ENCODE measurements around the gene SERPINF2. TPM values are rescaled to one million over a fixed set of nuclear protein-coding genes. Genes with fewer than 3 reads are reported as not detected.
"Not testable (repeated sequence)": the region's sequence is repeated elsewhere in the genome, so short reads cannot be mapped to it uniquely, and the experiment has no call there.

The SERPINF2 gene
- total RNA-seq, 1 experiment from 2014 or later = 0.68 TPM

- peaks cover 1% of the 10 kb centered on the region; the same call in 1 of the 2 replicates for H3K27me3 Mint-ChIP-seq (ENCODE audit: low read depth)
- Histone ChIP-seq H2BK5ac (ENCODE audit: insufficient read length, low read length) (no peak overlapping the region), H3K4me2 (ENCODE audit: insufficient read depth, insufficient read length, low read length) (no peak overlapping the region), H2BK120ac (ENCODE audit: low read depth, low read length, poor library complexity, severe bottlenecking) (no peak overlapping the region), H3K23me2 (ENCODE audit: insufficient read length, low read depth, low read length, poor library complexity, severe bottlenecking) (no peaks in the 10 kb centered on the region), H3K79me1 (ENCODE audit: insufficient read depth, low read depth, low read length, poor library complexity, severe bottlenecking) (no peaks in the 10 kb centered on the region), H2AFZ (ENCODE audit: low read length) (no peak overlapping the region), H3K23ac (ENCODE audit: insufficient read length, low read depth, low read length) (no peak overlapping the region), H4K5ac (ENCODE audit: insufficient read length, low read depth, low read length) (no peak overlapping the region), H2AK5ac (ENCODE audit: insufficient read length, low read length) (no peak overlapping the region), H3K4ac (ENCODE audit: low read depth, low read length) (no peak overlapping the region), H2BK15ac (ENCODE audit: low read depth, low read length) (no peak overlapping the region), H3T11ph (ENCODE audit: low read length) (no peak overlapping the region), H2BK12ac (ENCODE audit: insufficient read length, low read depth, low read length) (no peak overlapping the region), H4K20me1 (ENCODE audit: control insufficient read depth, insufficient read depth, insufficient read length) (no peaks in the 10 kb centered on the region), H3K4me1 (ENCODE audit: insufficient read depth, low read length) (no peaks in the 10 kb centered on the region; the same call in 1 of the 2 replicates), H3K27me3 (ENCODE audit: insufficient read depth, low read length) (no peaks in the 10 kb centered on the region), H2BK20ac (ENCODE audit: low read depth, low read length, poor library complexity, severe bottlenecking) (no peak overlapping the region), H3K18ac (ENCODE audit: insufficient read length, low read depth, low read length) (no peak overlapping the region), H3K9me3 (ENCODE audit: control insufficient read depth, low read depth, low read length) (no peaks in the 10 kb centered on the region), H3K56ac (ENCODE audit: insufficient read length, low read depth, low read length) (no peak overlapping the region), H4K91ac (ENCODE audit: insufficient read length, low read depth, low read length) (no peak overlapping the region), H3K27ac (ENCODE audit: insufficient read length, low read depth, low read length) (no peak overlapping the region), H3K14ac (ENCODE audit: insufficient read depth, low read length) (no peak overlapping the region; the same call in 1 of the 2 replicates), H3K9ac (ENCODE audit: extremely low read depth, insufficient read length, low read length) (no peak overlapping the region), H4K8ac (replicated peaks; ENCODE audit: insufficient read length, low read depth, low read length) (no peak overlapping the region), H3K79me2 (ENCODE audit: insufficient read depth, low read length) (no peaks in the 10 kb centered on the region)
- no peak for TF ChIP-seq CTCF (conservative IDR thresholded peaks at IDR 0.05)
- no peak for DNase-seq
- peaks cover 0 to 7% (median 3%) of the 10 kb centered on the region in 3 experiments; a peak in 3 of 7 replicates for H3K36me3 Mint-ChIP-seq (ENCODE audit: insufficient read depth in 1 of 3, low read depth in 3 of 3)
- H3K4me1 Mint-ChIP-seq = peaks cover 6 to 14% of the 10 kb centered on the region in 2 experiments; a peak in 2 of 4 replicates
- H3K27ac Mint-ChIP-seq = peak overlapping the region in 1 of 3 experiments; percentile 89; a peak in 1 of 7 replicates
- H3K9me3 Mint-ChIP-seq = peaks cover 0 to 19% of the 10 kb centered on the region in 2 experiments; a peak in 1 of 5 replicates
- no peak overlapping the region for H3K4me3 Mint-ChIP-seq
- WGBS (ENCODE audit: extremely low coverage, insufficient read length, low lambda C conversion rate) = no CpG with 5 or more reads among the region's 21 CpGs
Observed at GRCh38 chr17:1737531-1738291, 5.0 kb upstream of the SERPINF2 start.

- not testable (repeated sequence) for H2AFZ ChIP-seq (ENCODE audit: low read length); H3K4me3 Mint-ChIP-seq; H3K27me3 Mint-ChIP-seq (ENCODE audit: low read depth); H4K8ac ChIP-seq (replicated peaks; ENCODE audit: insufficient read length, low read depth, low read length); H3K9me3 ChIP-seq (ENCODE audit: control insufficient read depth, low read depth, low read length); H2BK20ac ChIP-seq (ENCODE audit: low read depth, low read length, poor library complexity, severe bottlenecking); H3K4me1 ChIP-seq (ENCODE audit: insufficient read depth, low read length); H3K4me1 Mint-ChIP-seq; H4K91ac ChIP-seq (ENCODE audit: insufficient read length, low read depth, low read length); H3K27me3 ChIP-seq (ENCODE audit: insufficient read depth, low read length); H4K20me1 ChIP-seq (ENCODE audit: control insufficient read depth, insufficient read depth, insufficient read length); H3K23me2 ChIP-seq (ENCODE audit: insufficient read length, low read depth, low read length, poor library complexity, severe bottlenecking); H4K5ac ChIP-seq (ENCODE audit: insufficient read length, low read depth, low read length); H3K79me1 ChIP-seq (ENCODE audit: insufficient read depth, low read depth, low read length, poor library complexity, severe bottlenecking); H2BK5ac ChIP-seq (ENCODE audit: insufficient read length, low read length); H3K36me3 Mint-ChIP-seq (ENCODE audit: insufficient read depth in 1 of 3, low read depth in 3 of 3); H2AK5ac ChIP-seq (ENCODE audit: insufficient read length, low read length); H3T11ph ChIP-seq (ENCODE audit: low read length); H3K9ac ChIP-seq (ENCODE audit: extremely low read depth, insufficient read length, low read length); H2BK120ac ChIP-seq (ENCODE audit: low read depth, low read length, poor library complexity, severe bottlenecking); H3K79me2 ChIP-seq (ENCODE audit: insufficient read depth, low read length); H3K27ac ChIP-seq (ENCODE audit: insufficient read length, low read depth, low read length); H2BK15ac ChIP-seq (ENCODE audit: low read depth, low read length); DNase-seq; H3K56ac ChIP-seq (ENCODE audit: insufficient read length, low read depth, low read length); H3K4ac ChIP-seq (ENCODE audit: low read depth, low read length); H2BK12ac ChIP-seq (ENCODE audit: insufficient read length, low read depth, low read length); H3K27ac Mint-ChIP-seq; H3K23ac ChIP-seq (ENCODE audit: insufficient read length, low read depth, low read length); H3K18ac ChIP-seq (ENCODE audit: insufficient read length, low read depth, low read length); H3K4me2 ChIP-seq (ENCODE audit: insufficient read depth, insufficient read length, low read length)
- no CpG with 5 or more reads among the region's 7 CpGs for WGBS (ENCODE audit: extremely low coverage, insufficient read length, low lambda C conversion rate)
- H3K9me3 Mint-ChIP-seq = peaks cover 0 to 19% of the 10 kb centered on the region in 2 experiments; a peak in 1 of 5 replicates
- H3K14ac ChIP-seq (ENCODE audit: insufficient read depth, low read length) = peak overlapping the region; percentile 24; the same call in 1 of the 2 replicates
Observed at GRCh38 chr17:1741899-1742298, 772 bp upstream of the SERPINF2 start.
